Measurements from ENCODE around the gene SORCS2.
"Not testable (repeated sequence)": the region's sequence is repeated elsewhere in the genome, so short reads cannot be mapped to it uniquely, and the experiment has no call there.

Gene SORCS2

DNA sequence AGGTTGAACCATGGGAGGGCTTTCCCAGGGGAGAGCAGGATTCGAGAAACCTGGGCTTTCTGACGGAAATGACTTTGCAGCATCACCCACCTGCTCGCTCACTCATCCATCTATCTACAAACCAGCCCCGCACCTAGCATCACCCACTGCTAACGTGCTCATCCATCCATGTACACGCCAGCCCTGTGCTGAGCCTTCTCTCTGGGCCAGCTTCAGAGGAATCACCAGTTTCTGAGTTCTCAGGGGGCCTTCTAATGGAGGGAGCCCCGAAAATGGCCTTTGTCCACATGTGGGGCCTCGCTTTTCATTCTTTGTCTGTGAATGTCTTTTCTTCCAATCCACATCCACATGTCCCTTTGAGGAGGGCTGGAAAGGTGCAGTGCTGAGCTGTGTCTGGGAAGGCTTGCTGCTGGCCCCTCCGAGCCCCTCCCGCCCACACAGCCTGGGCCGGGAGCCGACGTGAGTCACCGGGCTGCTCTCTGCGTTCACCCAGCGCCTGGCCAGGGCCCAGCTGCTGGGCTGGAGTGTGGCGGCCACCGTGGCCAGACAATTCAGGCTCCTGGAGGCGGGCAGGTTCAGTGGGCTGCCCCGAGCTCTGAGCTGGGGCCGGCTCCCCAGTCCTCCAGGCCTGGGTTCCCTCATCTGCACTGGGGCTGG is 14.7 kb downstream of the SORCS2 start:
- Mint-ChIP-seq H3K4me1 (ENCODE audit: low read depth) (no peaks in the 10 kb centered on the region), H3K27me3 (ENCODE audit: low read depth) (no peaks in the 10 kb centered on the region), H3K9me3 (no peaks in the 10 kb centered on the region), H3K4me3 (no peak overlapping the region), H3K36me3 (ENCODE audit: low read depth) (no peaks in the 10 kb centered on the region), H3K27ac (no peak overlapping the region)
- DNase-seq (ENCODE audit: low spot score), result no peak

DNA sequence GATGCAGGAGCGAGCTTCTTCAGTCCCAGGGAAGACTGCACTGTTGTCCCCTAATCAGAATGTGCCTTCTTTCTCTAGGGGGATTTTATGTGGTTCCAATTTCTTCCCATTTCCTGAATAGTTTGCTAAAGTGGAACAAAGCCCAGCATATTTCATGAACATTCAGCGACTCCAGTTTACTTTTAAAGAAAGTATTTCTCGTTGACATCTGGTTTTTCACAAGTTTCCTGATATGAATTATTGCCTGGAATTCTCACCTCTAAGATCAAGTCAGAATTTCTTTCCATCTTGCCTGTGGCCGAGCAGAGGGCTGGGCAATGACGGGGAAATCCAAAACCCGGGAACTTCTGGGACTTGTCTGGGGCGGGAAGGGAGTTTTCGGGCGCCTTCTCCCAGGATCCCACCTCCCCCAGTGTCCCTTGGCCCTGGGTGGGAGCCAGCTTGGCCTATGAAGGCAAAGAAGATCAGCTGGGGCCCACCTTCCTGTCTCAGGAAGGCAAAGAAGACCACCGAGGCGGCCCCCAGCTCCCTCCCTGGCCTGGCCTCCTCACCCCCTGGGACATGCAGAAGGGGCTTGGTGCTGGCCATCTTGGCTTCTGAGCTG is 15.4 kb downstream of the SORCS2 start:
- no peak for DNase-seq (ENCODE audit: low spot score)
- Mint-ChIP-seq H3K36me3 (ENCODE audit: low read depth) (no peaks in the 10 kb centered on the region), H3K9me3 (no peaks in the 10 kb centered on the region), H3K4me1 (ENCODE audit: low read depth) (no peaks in the 10 kb centered on the region), H3K27ac (no peak overlapping the region), H3K27me3 (ENCODE audit: low read depth) (no peaks in the 10 kb centered on the region), H3K4me3 (no peak overlapping the region)

DNA sequence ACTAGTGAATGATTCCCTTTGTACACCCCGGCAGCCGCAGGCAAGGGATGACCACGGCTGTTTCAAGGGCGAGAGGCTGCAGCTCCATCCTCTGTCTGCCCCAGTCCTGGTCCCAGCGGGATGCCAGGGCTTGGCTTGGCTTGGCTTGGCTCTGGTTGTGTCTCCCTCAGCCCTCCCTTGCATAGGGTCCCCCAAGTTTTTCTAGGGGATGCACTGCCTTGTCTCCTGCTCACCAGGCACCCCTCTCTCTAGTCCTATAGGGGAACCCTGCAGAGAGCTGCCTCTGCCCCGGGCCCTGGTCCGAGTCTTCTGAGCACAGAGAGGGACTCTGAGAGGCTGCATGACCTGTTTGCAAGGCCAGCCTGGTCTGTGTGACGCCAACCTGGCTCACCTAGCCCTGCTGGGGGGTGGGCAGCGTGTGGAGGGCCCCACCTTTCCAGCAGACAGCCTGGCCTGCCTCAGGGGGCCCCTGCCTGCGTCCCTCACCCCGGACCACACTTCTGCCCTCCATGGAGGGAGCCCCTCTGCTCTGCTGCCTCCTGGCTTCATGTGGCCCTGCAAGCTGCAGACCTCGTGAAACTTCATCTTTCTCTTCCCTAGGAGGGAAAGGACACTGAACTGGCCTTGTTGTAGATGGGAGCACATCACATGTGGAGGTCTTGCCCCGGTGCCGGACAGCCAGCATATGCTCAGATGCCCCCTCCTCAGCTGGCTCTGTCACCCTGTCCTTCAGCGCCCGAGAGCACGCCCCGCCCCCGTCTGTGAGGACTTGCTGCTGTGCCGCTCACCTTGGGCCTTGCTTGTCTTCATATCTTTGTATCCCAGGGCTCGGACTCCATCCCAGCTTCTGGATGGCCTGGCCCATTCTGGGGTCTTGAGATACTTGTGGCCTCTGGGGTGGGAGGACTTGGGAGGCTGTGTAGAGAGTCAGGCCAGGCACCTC is 16.4 kb downstream of the SORCS2 start:
- Mint-ChIP-seq H3K4me1 (ENCODE audit: low read depth) (no peaks in the 10 kb centered on the region), H3K4me3 (no peak overlapping the region), H3K36me3 (ENCODE audit: low read depth) (no peaks in the 10 kb centered on the region), H3K27me3 (ENCODE audit: low read depth) (no peaks in the 10 kb centered on the region), H3K27ac (no peak overlapping the region), H3K9me3 (no peaks in the 10 kb centered on the region)
- DNase-seq (ENCODE audit: low spot score), result no peak

DNA sequence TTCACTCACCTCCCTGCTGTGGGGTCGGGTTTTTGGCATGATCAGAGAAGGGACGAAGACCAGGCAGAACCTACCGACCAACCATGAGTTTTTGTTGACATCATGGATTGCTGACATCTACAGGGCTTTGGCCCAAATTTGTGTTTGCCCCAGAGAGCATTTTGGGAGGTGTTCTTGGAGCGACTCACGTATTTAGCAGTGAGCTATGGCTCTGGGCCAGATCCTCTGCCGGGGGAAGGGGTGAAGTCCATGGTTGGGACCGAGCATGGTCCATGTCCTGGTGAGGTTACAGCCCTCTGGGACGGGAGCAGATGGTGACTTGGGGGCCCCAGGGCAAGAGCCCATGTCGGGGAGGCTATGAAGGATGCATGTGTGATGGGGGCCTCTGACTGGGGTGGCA is 17.4 kb downstream of the SORCS2 start:
- no peak for DNase-seq (ENCODE audit: low spot score)
- H3K4me3 Mint-ChIP-seq, result no peak overlapping the region
- no peaks in the 10 kb centered on the region for H3K9me3 Mint-ChIP-seq
- H3K27ac Mint-ChIP-seq, result no peak overlapping the region
- no peaks in the 10 kb centered on the region for H3K27me3 Mint-ChIP-seq (ENCODE audit: low read depth)
- no peaks in the 10 kb centered on the region for H3K36me3 Mint-ChIP-seq (ENCODE audit: low read depth)
- no peaks in the 10 kb centered on the region for H3K4me1 Mint-ChIP-seq (ENCODE audit: low read depth)

DNA sequence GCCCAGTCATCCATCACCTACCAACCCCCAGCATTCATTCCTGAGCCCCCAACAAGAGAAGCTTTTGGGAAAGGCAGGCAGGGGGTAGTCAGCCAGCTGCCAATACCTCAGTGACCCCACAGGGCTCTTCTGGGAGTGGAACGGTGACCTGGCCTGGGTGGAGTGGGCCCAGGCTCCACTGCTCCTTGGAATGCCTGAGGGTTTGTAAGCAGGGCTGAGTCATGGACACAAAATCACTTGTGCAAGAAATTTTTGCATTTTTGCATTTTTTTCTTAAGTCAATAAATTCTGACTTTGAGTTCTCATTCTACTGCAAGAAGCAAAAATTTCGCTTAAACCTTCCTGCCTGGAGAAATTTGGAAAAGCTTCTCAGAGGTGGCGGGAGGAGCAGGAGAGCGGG is 18.5 kb downstream of the SORCS2 start:
- Mint-ChIP-seq H3K27me3 (ENCODE audit: low read depth) (no peaks in the 10 kb centered on the region), H3K36me3 (ENCODE audit: low read depth) (no peaks in the 10 kb centered on the region), H3K9me3 (no peaks in the 10 kb centered on the region), H3K4me3 (no peak overlapping the region), H3K27ac (no peak overlapping the region), H3K4me1 (ENCODE audit: low read depth) (no peaks in the 10 kb centered on the region)
- DNase-seq (ENCODE audit: low spot score), result no peak

GRCh38 chr4:7212101-7212674 is 19.9 kb downstream of the SORCS2 start:
- Mint-ChIP-seq H3K36me3 (ENCODE audit: low read depth) (no peaks in the 10 kb centered on the region), H3K4me3 (no peak overlapping the region), H3K27ac (no peak overlapping the region), H3K4me1 (ENCODE audit: low read depth) (no peaks in the 10 kb centered on the region), H3K9me3 (no peaks in the 10 kb centered on the region), H3K27me3 (ENCODE audit: low read depth) (no peaks in the 10 kb centered on the region)
- no peak for DNase-seq (ENCODE audit: low spot score)

DNA sequence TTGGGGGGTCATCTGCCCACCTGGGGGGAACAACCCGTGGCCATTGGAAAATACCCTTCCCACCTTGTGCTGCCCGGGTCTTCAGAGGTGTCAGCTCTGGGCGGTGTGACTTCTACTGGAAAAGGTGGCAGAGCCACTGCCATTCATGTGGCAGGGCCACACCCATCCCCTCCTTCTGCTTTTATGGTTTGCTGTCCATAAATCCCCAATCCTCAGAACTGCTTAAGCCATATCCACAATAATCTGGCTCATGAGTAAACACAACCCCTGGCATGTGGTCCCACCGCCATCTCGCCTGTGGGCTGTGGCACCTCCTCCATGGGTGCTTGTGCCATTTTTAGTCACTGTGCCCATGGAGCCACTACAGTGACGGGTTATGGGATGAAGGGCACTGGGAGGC is 20.6 kb downstream of the SORCS2 start:
- no peak overlapping the region for H3K4me3 Mint-ChIP-seq
- DNase-seq (ENCODE audit: low spot score), result no peak
- no peak overlapping the region for H3K27ac Mint-ChIP-seq
- no peaks in the 10 kb centered on the region for H3K4me1 Mint-ChIP-seq (ENCODE audit: low read depth)
- no peaks in the 10 kb centered on the region for H3K36me3 Mint-ChIP-seq (ENCODE audit: low read depth)
- H3K9me3 Mint-ChIP-seq, result no peaks in the 10 kb centered on the region
- no peaks in the 10 kb centered on the region for H3K27me3 Mint-ChIP-seq (ENCODE audit: low read depth)

DNA sequence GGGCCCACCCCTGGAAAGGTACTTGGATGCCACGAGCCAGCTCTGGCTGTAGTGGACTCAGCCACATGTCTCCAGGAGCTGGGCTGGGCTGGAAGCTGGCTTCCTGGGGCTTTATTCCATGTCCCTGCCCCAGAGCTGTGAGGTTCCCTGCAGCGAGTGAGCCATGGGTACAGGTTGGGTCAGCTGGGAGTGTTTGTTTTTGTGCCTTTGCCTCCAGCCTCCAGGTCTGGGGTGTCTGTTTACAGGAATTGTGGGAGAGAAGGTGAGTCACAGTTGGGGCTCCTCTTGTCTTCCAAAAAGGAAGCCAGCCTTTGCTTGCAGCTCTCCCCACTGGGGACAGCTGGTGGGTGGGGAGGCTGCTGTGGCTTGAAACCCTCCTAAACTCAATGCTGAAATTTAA is 21.5 kb downstream of the SORCS2 start:
- Mint-ChIP-seq H3K27me3 (ENCODE audit: low read depth) (no peaks in the 10 kb centered on the region), H3K4me3 (no peak overlapping the region), H3K9me3 (no peaks in the 10 kb centered on the region), H3K4me1 (ENCODE audit: low read depth) (no peaks in the 10 kb centered on the region), H3K27ac (no peak overlapping the region), H3K36me3 (ENCODE audit: low read depth) (no peaks in the 10 kb centered on the region)
- no peak for DNase-seq (ENCODE audit: low spot score)

DNA sequence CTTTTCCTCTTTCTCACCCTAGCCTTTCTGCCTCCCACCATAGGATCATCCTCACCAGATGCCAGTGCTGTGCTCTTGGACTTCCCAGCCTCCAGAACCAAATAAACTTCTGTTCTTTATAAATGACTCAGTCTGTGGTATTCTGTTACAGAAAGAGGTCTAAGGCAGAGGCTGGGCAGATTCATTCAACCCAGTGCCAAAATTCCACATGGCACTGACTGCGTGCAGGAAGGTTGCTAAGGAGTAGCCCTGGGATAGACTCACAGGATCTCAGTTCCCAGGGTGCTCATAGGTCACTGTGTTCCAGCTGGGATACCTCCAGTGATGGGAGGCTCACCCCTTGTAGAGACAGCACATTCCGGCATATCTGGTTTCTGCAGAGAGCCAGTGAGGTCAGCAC is 22.0 kb downstream of the SORCS2 start:
- Mint-ChIP-seq H3K27ac (no peak overlapping the region), H3K36me3 (ENCODE audit: low read depth) (no peaks in the 10 kb centered on the region), H3K4me1 (ENCODE audit: low read depth) (no peaks in the 10 kb centered on the region), H3K27me3 (ENCODE audit: low read depth) (no peaks in the 10 kb centered on the region), H3K4me3 (no peak overlapping the region), H3K9me3 (no peaks in the 10 kb centered on the region)
- DNase-seq (ENCODE audit: low spot score), result no peak

DNA sequence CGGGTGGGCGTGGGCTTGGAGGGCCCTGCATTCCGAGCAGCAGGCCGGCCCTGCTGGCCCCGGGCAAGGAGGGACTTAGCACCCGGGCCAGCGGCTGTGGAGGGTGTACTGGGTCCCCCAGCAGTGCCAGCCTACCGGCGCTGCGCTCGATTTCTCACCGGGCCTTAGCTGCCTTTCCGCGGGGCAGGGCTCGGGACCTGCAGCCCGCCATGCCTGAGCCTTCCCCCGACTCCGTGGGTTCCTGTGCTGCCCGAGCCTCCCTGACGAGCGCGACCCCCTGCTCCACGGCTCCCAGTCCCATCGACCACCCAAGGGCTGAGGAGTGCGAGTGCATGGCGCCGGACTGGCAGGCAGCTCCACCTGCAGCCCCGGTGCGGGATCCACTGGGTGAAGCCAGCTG is 22.8 kb downstream of the SORCS2 start:
- not testable (repeated sequence) for H3K9me3 Mint-ChIP-seq; H3K27me3 Mint-ChIP-seq (ENCODE audit: low read depth); H3K36me3 Mint-ChIP-seq (ENCODE audit: low read depth); H3K27ac Mint-ChIP-seq; DNase-seq (ENCODE audit: low spot score); H3K4me3 Mint-ChIP-seq; H3K4me1 Mint-ChIP-seq (ENCODE audit: low read depth)

DNA sequence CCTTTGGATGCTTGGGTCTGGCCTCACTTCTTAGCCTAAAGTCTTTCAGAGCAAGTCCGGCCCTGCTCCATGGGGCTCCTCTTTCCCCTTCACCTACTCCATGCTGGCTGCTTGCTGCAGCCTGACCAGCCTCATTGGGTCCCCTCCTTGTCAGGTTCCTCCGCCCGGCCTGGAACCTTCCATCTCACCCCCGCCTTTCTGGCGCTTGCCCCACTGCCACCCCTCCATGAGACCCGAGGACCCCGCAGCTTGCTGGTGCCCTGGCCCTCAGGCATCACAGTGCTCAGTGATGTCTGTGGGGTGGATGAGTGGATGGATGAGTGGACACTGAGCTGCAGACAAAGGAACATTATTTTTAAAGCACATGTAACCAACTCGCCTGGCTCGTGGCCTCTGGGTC is 24.7 kb downstream of the SORCS2 start:
- H3K9me3 Mint-ChIP-seq, result no peaks in the 10 kb centered on the region
- no peak overlapping the region for H3K4me3 Mint-ChIP-seq
- H3K36me3 Mint-ChIP-seq (ENCODE audit: low read depth), result no peaks in the 10 kb centered on the region
- H3K4me1 Mint-ChIP-seq (ENCODE audit: low read depth), result no peaks in the 10 kb centered on the region
- no peak overlapping the region for H3K27ac Mint-ChIP-seq
- DNase-seq (ENCODE audit: low spot score), result no peak
- H3K27me3 Mint-ChIP-seq (ENCODE audit: low read depth), result no peaks in the 10 kb centered on the region

- DNase-seq (ENCODE audit: low spot score), result no peak
- Mint-ChIP-seq H3K27me3 (ENCODE audit: low read depth) (no peaks in the 10 kb centered on the region), H3K27ac (no peak overlapping the region), H3K36me3 (ENCODE audit: low read depth) (no peaks in the 10 kb centered on the region), H3K4me1 (ENCODE audit: low read depth) (no peaks in the 10 kb centered on the region), H3K4me3 (no peak overlapping the region), H3K9me3 (no peaks in the 10 kb centered on the region)
Observed at GRCh38 chr4:7217474-7218321, 25.4 kb downstream of the SORCS2 start.

DNA sequence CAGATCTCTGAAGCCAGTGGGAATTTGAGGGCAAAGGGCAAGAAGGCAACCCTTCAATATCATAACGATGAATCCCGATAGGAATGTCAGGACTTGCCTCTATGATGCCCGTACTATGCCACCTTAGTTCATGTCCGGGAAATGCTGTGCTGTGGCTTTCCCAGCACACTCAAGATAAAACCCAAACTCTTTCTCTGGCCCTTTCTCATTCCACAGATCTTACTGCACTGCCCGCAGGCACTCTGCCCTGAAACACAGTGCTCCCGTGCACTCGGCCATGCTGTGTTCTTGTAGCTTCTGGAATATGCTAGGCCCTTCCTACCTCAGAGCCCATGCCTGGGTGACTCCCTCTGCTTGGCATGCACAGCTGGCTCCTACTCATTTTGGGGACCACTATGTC is 26.3 kb downstream of the SORCS2 start:
- Mint-ChIP-seq H3K9me3 (no peaks in the 10 kb centered on the region), H3K27ac (no peak overlapping the region)

More for the DNA sequence above, 26.3 kb downstream of the SORCS2 start:
- no peak overlapping the region for H3K4me3 Mint-ChIP-seq
- H3K4me1 Mint-ChIP-seq (ENCODE audit: low read depth), result no peaks in the 10 kb centered on the region
- DNase-seq (ENCODE audit: low spot score), result no peak
- H3K36me3 Mint-ChIP-seq (ENCODE audit: low read depth), result no peaks in the 10 kb centered on the region
- H3K27me3 Mint-ChIP-seq (ENCODE audit: low read depth), result no peaks in the 10 kb centered on the region
